Cerebellar cortex (tissue), 1 donor: Measurements from ENCODE around the gene CBX2.
A peak's percentile ranks its signal among the peaks of the same experiment; 100 is the strongest.

Experiments
- DNase-seq: peaks from one replicate; pipeline ENCODE4 v3.0.0-alpha.2; 2015; ENCODE audit warnings: low spot score

Gene CBX2

DNA sequence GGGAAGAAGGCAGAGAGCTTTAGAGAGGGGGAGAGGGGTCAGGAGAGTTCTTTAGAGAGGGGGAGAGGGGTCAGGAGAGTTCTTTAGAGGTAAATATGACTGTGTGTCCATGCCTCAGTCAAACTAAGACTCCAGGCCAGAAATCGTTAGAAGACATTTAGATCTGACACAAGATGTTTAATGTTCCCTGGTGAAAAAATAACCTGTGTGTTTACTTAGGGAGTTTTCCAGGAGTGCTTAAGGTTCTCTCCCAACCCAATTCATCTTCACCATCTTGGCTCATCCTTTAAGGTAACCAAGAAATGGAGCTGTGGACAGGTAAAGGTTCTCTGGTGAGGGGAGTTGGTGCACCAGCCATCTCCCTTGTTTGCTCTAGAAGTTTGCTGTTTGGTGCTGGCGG, 51.5 kb downstream of the CBX2 start:
- DNase-seq, result no peak

DNA sequence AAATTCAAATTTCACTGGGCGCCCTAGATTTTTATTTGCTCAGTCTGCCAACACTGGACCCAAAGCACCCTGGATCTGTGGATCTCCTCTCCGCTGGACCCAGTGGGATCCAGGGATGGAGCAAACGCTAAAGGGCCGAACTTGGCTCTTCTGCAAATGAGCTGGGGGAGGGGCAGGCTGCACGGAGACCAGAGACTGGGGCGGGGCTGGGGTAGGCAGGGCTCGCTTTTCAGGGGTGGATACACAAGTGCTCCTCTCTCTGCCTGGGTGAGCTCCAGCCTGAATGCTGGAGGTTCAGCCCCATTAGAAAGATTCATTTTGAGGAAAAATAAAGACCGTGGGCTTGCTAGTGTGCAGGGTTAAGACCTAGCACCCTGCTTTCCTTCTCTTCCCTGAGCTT, 52.4 kb downstream of the CBX2 start:
- DNase-seq, result no peak

DNA sequence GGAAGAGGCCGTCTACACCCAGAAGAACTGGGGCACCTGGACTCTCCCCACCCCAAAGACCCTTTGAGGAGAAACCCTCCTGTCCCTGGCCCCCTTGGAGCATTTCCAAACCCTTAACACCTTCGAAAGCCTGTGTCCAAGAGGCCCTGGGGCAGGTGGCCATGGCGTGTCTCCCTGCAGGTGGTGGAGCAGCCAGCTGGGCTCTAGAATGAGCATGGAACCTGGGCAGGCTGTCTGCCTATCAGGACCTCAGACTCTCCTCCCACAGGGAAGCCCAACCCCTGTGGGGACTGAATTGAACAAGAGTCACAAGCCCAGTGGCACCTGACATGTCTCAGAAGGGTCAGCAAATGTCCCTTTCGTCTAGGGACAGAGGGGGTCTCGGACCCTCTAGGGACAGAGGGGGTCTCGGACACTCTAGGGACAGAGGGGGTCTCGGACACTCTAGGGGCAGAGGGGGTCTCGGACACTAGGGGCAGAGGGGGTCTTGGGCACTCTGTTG, 52.9 kb downstream of the CBX2 start:
- DNase-seq, result no peak

DNA sequence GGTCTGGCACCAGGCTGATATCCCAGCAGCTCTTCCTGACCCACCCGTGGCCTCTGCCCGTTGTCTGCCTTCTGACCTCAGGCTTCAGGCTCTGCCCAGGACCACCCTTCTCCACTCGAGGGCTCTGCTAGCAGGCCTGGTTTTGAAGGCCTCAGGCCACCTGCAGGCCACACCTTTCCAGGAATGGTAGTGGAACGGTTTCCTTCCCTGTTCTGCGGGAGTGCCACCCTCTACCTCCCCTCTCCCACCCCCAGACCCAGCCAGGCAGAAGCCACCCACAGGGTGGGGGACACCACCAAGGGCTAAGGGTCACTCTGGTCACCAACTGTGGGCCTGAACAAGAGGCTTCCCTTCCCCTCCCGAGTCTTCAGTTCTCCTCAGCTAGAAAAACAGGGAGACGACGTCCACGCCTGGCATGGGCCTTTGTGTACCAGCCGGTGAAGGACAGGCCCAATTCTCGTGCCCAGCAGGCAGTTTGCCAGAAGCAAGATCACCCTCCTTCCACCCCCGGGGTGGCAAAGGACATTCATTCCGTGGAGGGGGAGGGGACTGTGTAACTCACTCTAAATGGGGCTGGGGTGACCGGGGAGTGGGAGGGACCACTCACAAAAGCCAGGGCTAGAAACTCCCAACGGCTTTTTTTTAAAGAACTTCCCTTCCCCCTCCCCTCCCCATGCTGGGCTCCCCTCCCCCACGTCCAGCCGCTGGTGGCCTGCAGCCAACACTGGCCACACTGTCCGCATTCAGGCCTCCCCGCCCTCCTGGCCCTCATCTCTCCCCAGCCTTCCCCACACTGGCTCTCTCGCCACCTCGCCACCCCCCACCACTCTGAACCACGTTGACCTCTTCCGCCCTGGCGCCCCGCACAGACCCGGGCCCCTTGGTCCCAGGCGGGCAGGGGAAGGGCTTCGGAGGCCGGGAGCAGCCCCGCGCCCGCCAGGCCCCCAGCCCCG, 53.6 kb downstream of the CBX2 start:
- DNase-seq, result peak; percentile 19

DNA sequence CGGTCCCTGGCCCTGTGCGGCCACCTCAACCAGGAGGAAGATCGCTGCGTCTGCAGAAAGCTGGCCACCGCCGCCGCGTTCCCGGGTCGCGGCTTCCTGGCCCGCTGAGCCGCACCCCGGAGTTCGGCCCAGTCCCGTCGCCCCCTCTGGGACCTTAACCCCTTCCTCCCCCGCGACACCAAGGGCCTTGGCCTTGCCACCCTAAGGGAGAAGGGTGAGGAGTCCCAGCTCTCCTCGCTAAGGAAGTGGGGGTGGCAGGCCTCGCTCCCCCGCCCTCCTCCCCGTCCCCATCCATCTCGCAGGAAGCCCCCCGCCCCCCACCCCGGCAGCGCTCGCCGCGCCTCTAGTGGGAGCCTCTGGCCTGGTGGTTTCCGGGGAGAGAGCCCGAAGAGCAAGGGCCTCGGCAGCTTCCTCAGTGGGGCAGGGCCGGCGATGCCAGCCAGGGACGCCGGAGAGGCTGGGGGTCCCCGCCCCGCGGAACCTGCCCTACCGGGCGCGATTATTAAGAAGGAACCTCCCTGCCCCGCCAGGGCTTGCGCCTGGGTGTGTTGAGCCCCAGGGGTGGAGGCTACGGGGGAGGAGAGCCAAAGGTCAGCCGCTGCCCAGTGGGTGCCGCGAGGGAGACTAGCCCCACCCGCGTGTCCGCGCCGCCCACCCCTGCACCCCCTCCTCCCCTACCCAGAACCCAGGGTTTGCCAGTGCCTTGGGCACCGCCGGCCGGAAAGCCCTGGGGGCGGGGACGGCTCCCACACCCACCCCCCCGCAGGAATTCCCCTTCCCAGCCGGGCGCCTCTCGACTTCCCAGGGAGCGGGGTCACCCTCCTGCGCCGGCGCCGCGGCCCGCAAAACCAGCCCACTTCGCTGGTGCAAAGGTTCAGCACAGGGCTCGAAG, 54.5 kb downstream of the CBX2 start:
- no peak for DNase-seq

DNA sequence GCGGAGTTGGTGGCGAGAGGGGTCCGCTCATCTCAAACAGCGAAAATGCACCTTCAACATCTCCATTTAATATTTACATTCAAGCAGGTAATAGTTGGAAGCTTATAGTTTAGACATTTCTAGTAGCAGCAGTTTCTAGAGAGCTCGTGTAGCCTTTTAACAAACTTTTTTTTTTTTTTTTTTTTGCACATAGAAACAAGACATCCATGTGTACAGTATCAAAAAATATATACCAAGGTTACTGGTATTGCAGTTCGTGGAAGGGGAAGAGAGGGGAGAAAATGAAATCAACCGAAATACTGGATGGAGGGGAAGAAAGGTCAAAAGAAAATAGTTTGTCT, 55.1 kb downstream of the CBX2 start:
- DNase-seq, result no peak

DNA sequence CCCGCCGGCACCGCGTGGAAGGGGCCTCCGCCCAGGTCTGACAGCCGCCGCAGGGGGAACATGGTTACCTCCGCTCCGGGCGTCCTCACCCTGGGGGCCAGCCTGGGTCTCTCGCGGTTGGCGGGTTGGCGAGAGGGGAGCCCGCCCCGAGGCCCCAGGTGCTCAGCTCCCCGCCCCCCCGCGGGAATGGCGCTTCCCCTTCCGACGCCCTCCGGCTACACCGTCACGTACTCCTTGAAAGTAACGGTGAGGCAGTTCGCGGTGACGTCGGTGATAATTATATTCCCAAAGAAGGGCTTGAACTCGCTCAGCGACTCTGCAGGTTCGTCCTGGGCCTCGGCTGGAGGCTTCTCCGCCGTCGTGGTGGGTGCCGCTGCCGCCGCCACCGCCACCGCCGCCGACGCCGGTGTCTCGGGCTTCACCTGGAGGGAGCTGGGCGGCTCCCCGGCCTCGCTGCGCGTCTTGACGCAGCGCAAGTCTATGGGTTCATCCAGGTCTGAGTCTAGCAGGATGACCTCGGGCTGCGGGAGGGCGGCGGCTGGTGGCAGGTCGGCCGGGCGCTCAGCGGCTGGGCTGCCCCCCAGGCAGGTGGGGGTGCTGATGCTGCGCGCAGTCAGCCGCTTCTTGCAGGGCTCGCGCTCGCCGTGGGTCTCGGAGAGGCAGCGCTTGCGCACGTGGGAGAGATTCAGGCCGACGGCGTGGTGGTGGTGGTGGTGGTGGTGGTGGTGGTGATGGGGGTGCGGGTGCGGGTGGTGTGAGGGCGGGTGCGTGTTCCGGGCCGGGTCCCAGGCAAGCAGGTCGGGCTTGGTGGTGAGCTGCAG, 56.0 kb downstream of the CBX2 start:
- DNase-seq, result no peak

DNA sequence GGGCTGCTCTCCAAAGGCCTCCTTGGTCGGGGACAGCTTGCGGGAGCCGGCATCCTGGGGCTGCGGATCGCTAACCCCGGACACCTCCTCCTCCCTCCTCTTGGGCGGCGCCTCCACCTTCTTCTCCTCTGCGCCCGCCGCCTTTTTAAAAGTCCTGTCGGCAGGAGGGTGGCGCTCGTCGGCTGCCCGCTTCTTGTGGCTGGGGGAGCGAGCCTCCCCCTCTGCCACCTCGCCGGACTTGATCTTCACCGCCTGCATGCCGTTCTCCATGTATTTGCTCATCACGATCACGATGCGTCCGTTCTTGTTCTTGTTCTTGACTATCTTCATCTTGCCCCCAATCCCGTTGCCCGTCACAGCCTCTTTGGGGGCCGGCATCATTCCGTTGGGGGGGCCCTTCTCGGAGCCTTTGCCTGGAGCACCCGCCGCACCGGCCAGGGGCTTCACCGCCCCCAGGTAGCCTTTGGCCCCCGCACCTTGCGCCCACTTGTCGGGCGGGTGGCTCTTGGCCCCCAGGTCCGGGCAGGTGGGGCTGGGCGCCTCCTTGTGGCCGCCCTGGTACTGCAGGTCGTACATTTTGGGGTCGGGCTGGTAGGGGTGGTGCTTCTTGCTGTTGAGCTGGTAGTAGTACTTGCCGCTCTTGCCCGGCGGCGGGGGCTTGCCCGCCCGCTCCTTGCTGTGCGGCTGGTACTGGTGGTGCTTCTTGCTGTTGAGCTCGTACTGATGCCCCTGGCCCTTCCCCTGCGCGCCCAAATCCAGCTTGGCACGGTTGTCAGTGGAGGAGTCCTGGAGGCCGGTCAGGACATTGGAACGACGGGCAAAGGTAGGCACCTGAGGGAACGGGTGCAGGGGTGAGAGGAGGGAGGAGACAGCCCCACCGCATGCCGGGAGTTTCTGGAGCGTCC, 56.9 kb downstream of the CBX2 start:
- no peak for DNase-seq

DNA sequence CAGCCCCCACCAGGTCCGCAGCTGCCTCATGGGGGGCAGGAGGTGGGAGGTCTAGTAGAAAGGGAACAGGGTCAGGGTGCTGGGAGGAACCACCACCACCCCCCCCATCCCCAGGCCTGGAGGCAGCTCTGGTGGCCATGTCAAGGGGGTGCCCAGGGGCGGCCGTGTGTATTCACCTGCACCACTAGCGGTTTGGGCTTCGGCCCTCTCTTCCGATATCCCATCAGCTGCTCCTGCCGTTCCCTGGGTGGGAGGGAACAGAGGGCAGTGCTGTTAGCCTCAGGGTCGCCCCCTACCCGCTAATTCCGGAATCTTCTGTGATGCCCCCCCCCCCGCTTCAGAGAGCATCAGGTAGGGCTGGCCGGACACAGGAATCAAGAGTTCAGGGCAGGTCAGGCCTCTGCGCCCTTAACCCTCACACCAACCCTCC, 57.5 kb downstream of the CBX2 start:
- no peak for DNase-seq

DNA sequence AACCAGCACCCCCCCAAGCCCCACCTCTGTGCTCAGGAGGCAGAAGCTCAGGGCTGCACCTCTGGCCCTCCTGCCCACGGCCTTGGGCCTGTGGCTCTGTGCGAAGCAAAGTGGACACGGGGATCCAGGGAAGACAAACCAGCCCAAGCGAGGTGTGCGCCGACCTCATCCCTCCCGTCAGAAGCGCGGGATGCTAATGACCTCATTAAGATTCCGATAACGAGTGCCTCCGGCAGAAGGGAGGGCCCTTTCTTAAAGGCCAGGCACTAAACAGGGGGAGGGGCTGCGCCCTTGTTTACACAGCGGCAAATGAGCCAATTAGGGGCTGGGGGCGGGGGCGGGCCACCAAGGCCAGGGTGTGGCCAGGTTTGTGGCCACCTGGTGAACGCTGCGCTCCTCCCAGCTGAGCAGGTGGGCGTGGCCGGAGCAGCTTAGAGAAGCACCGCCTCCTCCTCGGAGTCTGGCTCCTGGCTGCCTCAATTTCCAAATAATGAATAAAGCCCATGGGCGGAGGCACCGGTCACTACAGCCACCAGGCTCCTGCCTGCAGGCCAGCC, 58.1 kb downstream of the CBX2 start:
- DNase-seq, result no peak

DNA sequence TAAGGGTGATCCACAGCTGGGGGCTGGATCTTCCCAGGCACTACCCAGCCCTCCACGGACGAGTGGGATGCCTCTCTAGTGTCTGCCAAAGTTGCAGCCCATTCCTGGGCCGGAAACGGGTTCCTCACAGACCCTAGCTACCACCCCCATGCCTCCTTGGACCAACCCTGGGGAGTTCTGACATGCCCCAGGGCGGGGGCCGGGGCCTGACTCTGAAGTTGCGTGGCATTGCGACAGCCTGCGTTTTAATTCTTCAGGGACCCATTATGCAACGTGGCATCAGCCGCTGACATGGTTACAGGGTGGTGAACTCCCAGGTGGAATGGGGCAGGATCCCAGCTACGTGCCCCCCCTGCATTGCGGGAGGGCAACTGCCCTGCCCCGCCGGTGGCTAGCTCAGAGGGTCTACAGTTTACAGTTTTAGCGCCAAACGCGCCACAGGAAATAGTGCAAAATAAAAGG, 58.6 kb downstream of the CBX2 start:
- DNase-seq, result no peak

DNA sequence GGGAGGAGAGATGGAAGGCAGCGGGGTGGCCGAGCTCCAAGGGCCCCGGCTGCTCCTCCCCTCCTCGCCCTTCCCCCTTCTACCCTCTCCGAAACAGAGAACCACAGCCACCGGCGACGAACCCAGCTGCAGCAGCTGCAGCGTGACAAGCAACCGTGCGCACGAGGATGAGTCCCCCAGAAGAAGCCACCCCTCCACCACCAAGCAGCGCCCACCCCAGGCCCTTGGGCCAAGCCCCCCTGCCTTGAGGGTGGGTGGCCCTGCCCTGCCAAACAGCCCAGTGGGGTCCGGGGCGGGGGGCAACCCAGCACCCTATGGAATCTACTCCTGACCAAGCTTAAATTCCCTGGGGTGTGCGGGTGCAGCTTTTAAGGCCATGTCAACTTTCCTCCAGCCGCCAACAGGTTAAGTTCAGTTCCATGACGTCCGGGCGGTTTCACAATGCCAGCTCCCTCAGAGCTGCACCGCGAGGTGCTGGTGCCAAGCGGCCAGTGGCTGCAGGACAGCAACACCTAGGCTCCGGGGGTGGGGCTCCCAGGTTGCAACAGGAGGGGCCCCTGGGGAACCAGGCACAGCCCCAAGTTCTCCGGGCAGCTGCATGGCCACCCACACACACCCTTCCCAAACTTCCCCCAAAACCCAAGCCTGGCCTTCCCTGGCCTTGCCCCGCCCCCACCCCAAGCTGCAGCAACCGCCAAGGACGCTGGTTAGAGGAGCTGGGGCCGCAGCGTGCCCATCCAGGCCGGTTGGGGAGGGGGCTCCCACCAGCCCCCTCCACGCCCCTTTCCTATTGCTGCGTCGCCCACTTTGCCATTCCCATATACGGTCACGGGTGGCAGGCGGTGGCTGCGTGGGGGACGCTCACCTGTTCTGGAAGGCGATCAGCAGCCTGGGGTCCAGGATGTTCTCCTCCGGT, 59.3 kb downstream of the CBX2 start:
- peak; percentile 48 for DNase-seq
